ENCODE data around the gene TXNDC16.

GRCh38 chr14:52400846-52401245 lies 151.5 kb downstream of the TXNDC16 start:
- TF ChIP-seq CTCF (IDR thresholded peaks at IDR 0.05; ENCODE audit: insufficient read depth, low read length, poor library complexity, severe bottlenecking): no peak
- no peak for TF ChIP-seq EZH2phosphoT487 (conservative IDR thresholded peaks at IDR 0.05; ENCODE audit: low read length)

All from SU-DHL-6 (cell line).